LHCN-M2 (cell line): Measurements from ENCODE around the gene TMEM109. TPM values are rescaled to one million over a fixed set of nuclear protein-coding genes. Genes with fewer than 3 reads are reported as not detected.

Experiments used
- DNase-seq: peaks from one replicate; pipeline ENCODE4 v3.0.0-alpha.2; 2012; ENCODE audit warnings: low read depth
- total RNA-seq: library from RNA; depleted of rRNA; stranded (reverse); fragments of >200 nt; gene quantifications from 2 replicates; pipeline ENCODE4 v1.2.3, GENCODE V29; 2014

Gene TMEM109
- total RNA-seq, 1 experiment from 2014 or later = 94.1 TPM

DNA sequence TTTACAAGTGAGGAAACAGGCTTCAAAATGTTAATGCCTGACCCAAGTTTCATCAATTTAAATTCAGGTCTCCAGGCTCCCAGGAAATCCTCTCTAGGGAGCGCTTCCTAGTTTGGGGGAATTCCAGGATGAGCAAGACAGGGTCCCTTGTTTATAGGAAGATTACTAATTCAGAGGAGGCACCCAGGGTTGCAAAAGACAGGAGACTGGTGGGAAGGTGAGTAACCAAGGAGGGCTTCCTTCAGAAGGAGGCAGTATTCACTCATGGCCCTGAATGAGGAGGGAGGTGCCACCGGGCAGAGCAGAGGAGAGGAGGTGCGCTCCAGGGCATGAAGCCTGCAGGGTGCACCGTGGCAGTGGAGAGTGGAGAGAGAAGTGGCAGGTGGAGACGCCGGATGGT lies 11.9 kb downstream of the TMEM109 start:
- DNase-seq = peak; percentile 29

DNA sequence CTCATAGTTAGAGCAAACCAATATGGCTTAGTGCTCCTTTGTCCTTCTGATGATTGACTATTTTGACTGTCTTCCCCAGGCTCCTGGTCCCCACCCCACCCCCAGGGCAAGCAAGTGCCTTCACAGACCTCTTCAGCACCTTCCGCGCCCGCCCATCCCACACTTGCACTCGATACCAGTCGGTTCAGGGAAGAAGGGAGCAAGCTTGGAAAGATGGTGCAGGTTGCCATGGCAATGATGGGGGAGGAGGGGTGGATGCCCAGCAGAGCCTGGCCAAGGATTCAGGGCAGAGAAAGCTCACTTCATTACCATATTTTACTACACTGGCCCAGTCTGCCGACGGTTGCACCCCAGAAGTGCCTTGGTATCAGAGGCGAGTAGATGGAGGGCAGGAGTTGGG lies 12.5 kb downstream of the TMEM109 start:
- DNase-seq = no peak

DNA sequence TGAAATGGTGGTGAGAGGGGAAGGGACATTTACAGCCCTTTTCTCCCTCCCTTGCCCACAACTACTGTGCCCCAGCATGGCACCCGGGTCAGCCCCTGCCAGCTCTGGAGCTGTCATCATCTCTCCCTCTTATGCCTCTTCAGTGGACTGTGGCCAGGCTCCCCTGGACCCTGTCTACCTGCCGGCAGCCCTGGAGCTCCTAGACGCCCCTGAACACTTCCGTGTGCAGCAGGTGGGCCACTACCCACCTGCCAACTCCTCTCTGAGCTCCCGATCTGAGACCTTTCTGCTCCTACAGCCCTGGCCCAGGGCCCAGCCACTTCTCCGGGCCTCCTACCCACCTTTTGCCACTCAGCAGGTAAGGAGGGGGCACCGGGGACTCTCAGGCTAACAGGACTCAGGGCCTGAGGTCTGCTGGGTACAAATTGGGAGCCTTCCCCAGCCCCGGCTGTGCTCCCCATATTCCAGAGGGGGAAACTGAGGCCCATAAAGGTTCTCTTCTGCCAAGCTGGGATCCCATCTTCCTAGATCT lies 13.2 kb downstream of the TMEM109 start:
- no peak for DNase-seq

DNA sequence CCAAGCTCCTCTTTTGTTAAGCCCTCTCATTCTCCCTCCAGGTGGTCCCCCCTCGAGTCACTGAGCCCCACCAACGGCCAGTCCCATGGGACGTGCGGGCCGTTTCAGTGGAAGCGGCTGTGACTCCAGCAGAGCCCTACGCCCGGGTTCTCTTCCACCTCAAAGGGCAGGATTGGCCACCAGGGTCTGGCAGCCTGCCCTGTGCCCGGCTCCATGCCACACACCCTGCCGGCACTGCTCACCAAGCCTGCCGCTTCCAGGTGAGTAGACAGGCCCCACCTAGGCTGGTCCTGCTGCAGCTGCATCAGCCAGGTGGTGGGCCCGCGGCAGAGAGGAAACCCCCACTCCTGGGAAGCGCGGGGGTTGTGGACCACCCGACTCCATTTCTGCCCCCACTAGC lies 13.6 kb downstream of the TMEM109 start:
- DNase-seq = no peak

DNA sequence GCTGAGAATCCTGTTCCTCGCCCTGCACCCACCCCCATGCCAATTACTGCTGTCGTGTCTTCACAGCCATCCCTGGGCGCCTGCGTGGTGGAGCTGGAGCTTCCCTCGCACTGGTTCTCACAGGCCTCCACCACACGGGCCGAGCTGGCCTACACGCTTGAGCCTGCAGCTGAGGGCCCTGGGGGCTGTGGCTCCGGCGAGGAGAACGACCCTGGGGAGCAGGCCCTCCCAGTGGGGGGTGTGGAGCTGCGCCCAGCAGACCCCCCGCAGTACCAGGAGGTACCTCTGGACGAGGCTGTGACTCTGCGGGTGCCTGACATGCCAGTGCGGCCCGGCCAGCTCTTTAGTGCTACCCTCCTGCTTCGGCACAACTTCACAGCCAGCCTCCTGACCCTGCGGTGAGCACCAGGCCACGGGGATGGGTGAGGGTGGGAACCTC lies 14.6 kb downstream of the TMEM109 start:
- DNase-seq = no peak

DNA sequence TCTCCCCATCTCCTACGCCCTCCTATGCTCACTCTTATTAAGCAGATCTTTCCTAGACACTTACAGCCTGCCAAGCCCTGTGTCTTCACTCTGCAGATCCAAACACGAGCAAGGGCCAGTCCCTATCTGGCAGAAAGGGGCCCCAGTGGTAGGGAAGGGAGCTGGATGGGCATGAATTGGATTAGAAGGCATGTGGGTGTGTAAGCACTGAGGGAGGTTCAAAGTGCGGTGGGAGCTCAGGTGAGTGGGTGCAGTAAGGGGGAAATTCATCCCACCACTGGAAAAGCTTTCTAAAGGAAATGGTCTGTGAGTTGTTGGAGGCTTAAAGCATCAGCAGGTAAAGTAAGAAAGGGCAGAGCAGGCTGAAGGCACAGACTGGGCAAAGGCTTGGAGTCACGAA lies 15.8 kb downstream of the TMEM109 start:
- DNase-seq = no peak

DNA sequence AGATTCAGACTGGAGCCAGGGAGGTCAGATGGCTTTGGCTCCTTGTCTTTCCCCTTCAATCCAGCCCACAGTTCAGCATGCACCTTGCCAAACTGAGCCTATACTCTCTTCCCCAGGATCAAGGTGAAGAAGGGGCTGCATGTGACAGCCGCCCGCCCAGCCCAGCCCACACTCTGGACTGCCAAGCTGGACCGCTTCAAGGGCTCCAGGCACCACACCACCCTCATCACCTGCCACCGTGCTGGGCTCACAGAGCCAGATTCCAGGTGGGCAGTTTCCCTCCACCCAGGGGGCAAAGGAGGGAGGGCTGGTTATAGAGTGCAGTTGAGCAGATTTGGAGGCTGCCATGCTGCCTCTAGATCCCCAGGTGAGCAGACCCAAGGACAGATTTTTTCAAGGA lies 16.4 kb downstream of the TMEM109 start:
- no peak for DNase-seq

DNA sequence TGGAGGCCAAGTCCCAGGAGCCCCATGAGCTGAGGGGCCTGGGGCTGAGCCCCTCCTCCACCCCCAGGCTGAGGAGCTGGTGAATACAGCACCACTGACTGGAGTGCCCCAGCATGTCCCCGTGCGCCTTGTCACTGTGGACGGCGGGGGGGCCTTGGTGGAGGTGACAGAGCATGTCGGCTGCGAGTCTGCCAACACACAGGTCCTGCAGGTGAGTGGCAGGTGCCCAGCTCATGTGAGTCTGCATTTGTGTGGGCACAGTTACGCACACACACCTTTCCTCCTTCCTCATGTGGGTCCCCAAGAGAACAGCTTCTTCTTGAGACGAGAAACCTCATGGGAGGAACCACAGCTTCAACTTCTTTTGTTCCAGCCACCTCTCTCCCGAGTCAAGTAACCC lies 18.0 kb downstream of the TMEM109 start:
- DNase-seq = no peak

DNA sequence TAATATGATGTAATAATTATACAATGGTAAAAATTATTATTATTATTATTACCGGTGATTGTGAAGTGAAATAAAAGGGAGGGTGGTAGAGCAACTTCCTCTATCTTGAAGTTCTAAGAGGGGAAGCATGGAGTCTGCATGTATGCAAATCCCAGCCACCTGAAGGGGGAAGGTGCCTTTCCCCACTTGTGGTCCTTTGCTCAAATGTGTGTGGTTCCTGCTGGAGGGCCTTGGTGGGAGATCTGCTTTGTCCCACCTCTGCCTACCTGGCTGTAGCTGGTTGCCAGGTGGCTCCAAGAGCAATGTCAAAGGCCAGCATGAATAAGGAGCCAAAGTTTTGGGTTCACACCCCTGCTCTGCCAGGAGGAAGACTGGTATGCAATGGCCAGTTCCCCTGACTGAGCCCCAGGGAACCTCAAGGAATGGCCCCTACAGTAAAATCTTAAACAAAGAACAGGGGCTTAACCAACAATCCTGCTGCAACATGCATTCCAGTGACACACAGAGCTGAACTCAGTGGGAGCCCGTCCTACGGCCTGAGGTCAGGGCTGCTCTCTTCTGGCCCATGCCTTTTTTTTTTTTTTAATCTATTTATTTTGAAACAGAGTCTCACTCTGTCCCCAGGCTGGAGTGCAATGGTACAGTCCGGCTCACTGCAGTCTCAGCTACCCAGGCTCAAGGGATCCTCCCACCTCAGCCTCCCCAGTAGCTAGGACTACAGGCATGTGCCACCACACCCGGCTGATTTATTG lies 18.8 kb downstream of the TMEM109 start:
- DNase-seq = no peak

DNA sequence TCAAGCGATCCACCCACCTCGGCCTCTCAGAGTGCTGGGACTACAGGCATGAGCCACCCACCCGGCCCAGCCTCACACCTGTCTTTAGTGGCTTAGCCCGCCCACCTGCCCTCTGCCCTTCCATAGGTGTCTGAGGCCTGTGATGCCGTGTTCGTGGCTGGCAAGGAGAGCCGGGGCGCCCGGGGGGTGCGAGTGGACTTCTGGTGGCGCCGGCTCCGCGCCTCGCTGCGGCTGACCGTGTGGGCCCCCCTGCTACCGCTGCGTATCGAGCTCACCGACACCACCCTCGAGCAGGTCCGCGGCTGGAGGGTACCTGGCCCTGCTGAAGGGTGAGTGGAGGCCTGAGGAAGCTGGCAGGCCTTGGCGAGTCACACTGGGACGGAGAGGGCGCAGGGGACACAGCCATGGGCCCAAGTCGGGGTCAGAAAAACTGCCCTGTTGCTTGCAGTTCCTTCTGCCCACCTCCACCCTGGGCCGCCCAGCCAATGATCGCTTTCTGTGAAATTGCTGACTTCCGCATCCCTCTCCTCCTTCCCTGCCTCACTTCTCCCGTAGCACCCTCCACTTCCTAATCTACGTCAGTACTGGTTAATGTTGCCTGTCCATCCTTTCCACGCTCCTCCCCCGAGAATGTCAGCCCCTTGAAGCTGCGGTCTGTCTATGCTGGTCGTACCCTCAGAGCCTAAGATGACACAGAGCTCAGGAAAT lies 19.6 kb downstream of the TMEM109 start:
- no peak for DNase-seq

DNA sequence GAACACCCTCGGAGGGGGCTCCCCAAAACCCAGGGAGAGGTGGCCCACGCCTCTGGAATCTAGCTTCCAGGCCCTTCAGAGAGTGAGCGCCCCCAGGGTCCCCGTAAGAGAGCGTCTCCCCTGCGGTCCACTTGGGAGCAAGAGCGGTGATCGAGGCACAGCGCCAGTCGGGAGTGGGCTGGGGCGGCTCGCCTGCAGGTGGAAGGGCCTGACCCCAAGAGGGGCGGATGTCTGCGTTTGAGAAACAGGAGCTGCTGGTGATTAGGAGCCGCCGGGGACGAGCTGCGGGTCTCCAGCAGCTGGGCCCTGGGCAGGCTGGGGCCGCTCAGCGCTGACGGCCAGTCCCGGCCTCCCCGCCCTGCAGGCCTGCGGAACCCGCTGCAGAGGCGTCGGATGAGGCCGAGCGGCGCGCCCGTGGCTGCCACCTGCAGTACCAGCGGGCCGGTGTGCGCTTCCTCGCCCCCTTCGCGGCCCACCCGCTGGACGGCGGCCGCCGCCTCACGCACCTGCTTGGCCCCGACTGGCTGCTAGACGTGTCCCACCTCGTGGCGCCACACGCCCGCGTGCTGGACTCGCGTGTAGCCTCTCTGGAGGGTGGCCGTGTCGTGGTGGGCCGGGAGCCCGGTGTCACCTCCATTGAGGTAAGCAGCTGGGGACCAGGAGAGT lies 20.3 kb downstream of the TMEM109 start:
- DNase-seq = no peak

DNA sequence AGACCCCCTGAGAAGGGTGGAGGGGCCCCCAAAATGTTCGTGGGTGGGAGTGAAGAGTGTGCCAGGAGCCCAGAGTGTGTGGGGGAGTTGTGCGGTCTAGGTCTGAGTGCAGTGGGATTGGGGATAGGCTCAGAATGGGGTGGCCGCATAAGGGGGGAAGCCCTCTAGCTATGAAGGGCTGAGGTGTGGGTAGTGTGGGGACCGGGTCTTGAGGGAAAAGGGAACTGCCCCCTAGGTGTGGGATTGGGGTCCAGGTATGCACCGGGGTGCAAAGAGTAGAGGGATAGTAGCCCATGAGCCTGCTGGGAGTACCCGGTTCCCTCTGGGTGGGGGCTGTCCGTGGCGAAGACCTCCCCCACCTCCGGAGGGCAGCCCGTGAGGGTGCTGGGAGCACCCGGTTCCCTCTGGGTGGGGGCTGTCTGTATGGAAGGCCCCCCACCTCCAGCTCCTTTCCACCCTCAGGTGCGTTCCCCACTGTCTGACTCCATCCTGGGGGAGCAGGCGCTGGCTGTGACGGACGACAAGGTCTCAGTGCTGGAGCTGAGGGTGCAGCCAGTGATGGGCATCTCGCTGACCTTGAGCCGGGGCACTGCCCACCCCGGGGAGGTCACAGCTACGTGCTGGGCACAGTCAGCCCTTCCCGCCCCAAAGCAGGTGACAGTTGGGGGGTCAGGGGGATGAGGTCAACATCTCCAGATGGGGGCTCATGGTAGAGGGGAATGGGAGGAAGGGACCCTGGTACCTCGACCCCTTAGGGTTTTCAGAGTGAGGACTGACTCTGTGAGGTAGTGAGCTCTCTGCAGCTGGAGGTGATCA lies 21.0 kb downstream of the TMEM109 start:
- no peak for DNase-seq

DNA sequence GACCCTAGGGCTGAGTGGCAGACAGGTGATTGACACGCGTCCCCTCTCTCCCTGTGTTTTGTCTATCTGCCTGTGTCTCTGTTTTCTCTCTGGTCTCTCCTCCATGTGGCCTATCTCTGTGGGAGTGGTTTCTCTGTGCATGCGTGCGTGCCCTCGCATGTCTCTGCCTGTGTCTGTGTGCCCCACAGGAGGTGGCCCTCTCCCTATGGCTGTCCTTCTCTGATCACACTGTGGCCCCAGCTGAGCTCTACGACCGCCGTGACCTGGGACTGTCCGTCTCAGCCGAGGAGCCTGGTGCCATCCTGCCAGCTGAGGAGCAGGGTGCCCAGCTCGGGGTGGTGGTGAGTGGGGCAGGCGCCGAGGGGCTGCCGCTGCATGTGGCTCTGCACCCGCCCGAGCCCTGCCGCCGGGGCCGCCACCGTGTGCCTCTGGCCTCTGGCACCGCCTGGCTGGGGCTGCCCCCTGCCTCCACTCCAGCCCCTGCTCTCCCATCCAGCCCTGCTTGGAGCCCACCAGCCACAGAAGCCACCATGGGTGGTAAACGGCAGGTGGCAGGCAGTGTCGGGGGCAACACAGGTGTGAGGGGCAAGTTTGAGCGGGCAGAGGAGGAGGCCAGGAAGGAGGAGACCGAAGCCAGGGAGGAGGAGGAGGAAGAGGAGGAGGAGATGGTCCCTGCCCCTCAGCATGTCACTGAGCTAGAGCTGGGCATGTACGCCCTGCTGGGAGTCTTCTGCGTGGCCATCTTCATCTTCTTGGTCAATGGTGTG lies 21.9 kb downstream of the TMEM109 start:
- DNase-seq = no peak

DNA sequence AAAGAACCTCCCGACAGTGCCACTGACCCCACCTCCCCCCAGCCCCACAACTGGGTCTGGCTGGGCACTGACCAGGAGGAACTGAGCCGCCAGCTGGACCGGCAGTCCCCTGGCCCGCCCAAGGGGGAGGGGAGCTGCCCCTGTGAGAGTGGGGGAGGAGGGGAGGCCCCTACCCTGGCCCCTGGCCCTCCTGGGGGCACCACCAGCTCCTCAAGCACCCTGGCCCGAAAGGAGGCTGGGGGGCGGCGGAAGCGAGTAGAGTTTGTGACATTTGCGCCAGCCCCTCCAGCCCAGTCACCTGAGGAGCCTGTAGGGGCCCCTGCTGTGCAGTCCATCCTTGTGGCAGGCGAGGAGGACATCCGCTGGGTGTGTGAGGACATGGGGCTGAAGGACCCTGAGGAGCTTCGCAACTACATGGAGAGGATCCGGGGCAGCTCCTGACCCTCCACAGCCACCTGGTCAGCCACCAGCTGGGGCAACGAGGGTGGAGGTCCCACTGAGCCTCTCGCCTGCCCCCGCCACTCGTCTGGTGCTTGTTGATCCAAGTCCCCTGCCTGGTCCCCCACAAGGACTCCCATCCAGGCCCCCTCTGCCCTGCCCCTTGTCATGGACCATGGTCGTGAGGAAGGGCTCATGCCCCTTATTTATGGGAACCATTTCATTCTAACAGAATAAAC lies 22.6 kb downstream of the TMEM109 start:
- DNase-seq = no peak

DNA sequence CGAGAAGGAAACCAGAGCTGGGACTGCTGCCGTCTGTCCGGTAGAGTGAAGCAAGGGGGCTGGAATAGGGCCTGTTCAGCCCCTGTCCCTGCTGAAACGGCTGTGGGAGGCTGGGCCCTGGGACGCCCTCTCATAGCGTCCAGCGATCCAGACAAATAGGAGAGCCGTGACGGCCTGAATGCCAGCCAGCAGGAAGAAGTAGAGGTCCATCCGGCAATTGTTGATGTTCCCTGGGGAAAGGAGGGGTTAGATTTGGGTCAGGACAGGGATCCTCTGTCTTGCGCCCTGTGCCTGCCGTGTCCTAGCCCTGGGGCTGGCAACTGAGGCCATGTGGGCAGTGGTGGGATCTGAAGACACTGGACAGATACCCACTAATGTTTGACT lies 23.2 kb downstream of the TMEM109 start:
- DNase-seq = no peak

DNA sequence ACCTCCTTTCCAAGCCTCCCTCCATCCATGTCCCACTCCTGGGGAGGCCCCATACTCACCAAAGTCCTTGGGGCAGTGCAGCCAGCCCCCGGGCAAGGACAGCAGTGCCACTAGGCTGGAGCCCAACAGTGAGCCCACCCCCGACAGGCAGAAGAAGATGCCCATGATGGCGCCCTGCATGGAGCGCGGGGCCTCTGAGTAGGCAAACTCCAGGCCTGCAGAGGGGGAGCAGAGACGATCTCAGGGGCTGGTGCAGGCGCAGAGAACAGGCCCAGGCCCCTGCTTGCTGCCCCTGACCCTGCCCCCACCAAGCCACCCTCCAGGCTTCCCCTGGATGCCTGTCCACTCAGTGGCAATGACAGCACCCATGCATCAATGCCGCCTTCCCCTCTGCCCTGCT lies 23.9 kb downstream of the TMEM109 start:
- DNase-seq = no peak

DNA sequence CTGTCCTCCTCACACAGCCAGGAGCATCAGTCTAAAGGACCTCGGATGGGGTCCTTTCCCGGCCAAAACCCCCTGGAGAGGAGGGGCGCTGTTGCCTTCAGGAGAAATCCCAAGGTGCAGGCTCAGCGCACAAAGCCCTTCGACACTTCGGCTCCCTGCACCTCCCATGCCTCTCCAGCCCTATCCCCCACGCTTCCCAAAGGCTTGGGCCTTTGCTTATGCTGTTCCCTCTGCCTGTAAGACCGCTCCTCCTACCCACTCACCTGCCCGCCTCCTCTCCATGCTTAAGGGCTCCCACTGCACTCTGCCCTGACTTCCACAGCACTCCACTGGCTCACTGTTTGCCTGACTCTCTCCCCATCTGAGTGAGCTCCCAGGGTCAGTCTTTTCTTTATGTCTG lies 24.5 kb downstream of the TMEM109 start:
- no peak for DNase-seq

DNA sequence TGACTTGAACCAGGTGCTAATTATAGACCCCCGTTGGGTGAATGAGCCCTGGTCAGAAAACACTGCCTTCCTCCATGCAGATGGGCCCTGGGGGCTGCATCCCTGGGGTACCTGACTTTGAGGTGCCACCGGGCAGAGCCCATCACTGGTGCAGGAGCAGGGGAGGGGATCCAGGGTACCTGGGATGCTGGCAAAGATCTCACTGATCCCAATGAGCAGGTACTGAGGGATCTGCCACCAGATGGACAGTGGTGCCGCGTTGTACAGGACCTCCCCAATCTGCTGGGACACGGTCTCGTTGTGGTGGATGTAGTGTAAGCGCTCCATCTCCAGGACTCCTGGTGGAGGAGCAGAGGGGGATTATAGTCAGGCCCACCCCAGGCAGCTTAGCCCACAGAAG lies 25.3 kb downstream of the TMEM109 start:
- no peak for DNase-seq

DNA sequence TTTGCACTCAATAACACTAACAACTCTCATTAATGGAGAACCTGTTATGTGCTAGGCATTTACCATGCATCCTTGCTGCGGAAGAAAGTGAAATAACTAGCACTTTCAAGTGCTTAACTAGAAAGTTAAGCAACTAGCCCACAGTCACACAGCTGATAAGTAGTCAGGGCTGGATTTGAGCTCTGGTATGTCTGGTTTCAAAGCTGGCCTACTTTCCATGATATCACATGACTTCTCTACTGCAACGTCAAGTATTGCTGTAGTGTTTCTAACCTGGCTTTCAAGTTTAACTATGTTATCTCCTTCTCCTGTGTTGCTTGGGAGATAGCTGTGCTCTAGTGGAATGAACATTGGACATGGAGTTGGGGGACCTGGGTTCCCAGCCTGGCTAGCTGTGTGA lies 25.9 kb downstream of the TMEM109 start:
- DNase-seq = no peak

DNA sequence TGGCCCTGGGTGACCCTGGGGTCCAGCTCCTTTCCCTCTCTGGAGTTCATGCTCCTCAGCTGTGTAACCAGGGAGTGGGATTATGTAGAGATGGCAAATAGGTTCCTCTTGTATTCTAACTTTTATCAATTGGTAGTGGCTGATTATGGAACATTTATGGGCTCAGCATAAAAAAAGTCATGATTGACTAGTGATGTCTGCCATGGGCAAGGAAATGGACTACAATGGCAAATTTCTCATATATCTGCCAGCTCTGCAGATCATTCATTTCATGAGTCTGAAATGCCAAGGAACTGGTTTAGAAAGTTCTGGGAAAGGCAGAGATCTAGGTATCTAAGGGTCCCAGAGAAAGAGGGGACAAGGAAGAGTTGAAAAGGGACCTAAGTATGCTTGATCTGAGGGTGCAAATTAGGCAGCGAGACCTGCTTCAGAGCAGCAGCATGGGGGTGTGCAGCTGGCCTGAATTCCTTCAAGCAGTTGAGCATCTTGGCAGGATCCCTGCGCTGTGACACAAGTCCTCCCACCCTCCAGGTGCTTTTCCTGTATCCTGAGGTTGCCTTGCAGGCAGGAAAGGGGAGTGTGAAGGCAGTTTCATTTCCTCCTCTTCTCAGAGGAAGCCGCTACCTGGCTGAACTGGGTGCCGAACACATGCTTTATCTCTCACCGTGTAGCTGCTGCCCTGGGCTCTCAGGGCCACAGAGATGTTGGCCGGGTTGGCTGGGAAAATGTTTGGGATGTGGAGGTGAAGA lies 27.6 kb downstream of the TMEM109 start:
- DNase-seq = no peak
